ENCODE data around the gene GUCD1.
"Not testable (repeated sequence)": the region's sequence is repeated elsewhere in the genome, so short reads cannot be mapped to it uniquely, and the experiment has no call there.

GRCh38 chr22:24599958-24600715 is 45.2 kb upstream of the GUCD1 start:
- not testable (repeated sequence) for TF ChIP-seq CTCF, POLR2A (IDR thresholded peaks at IDR 0.05)
